GM18508 (cell line): ENCODE measurements around the gene SMCO3.
A peak's percentile ranks its signal among the peaks of the same experiment; 100 is the strongest.

Experiments
- ATAC-seq: cut with Tn5 transposase; IDR thresholded peaks from one replicate; pipeline ENCODE4 v1.9.1; 2021; ENCODE audit warnings: moderate number of reproducible peaks; ENCODE audit not compliant: insufficient read depth, unreplicated experiment

The SMCO3 gene

GRCh38 chr12:14833336-14833735, 19.4 kb upstream of the SMCO3 start:
- ATAC-seq: no peak

- no peak for ATAC-seq
Measured at GRCh38 chr12:14828892-14829291, 14.9 kb upstream of the SMCO3 start.

- no peak for ATAC-seq
Measured at GRCh38 chr12:14827043-14827442, 13.1 kb upstream of the SMCO3 start.

GRCh38 chr12:14826491-14826890, 12.5 kb upstream of the SMCO3 start:
- ATAC-seq: no peak

- ATAC-seq: no peak
Measured at GRCh38 chr12:14825256-14825655, 11.3 kb upstream of the SMCO3 start.

- ATAC-seq: no peak
Measured at GRCh38 chr12:14824012-14824634, 10.1 kb upstream of the SMCO3 start.

- no peak for ATAC-seq
Measured at GRCh38 chr12:14811486-14811885, 2.5 kb downstream of the SMCO3 start.

- ATAC-seq: no peak
Measured at GRCh38 chr12:14810953-14811483, 3.0 kb downstream of the SMCO3 start.

GRCh38 chr12:14810167-14810952, 3.6 kb downstream of the SMCO3 start:
- ATAC-seq: no peak

- peak; percentile 20 for ATAC-seq
Measured at GRCh38 chr12:14803830-14804160, 10.2 kb downstream of the SMCO3 start.

- ATAC-seq: peak; percentile 99
Measured at GRCh38 chr12:14803011-14803829, 10.8 kb downstream of the SMCO3 start, which contains the start of the genes C12orf60 and WBP11. TSS of gene C12orf60 (plus strand) at chr12:14803670. CDS start at chr12:14822936, 19,266 bp downstream. TSS of gene WBP11 (minus strand) at chr12:14803478. CDS start at chr12:14801383, 2,095 bp downstream.

GRCh38 chr12:14802721-14803010, 11.3 kb downstream of the SMCO3 start:
- no peak for ATAC-seq

GRCh38 chr12:14802247-14802646, 11.7 kb downstream of the SMCO3 start:
- ATAC-seq: no peak

- ATAC-seq: no peak
Measured at GRCh38 chr12:14795028-14795448, 18.9 kb downstream of the SMCO3 start.

- no peak for ATAC-seq
Measured at GRCh38 chr12:14785568-14785967, 28.4 kb downstream of the SMCO3 start.

- ATAC-seq: no peak
Measured at GRCh38 chr12:14784471-14784870, 29.5 kb downstream of the SMCO3 start.

- ATAC-seq: no peak
Measured at GRCh38 chr12:14782756-14783155, 31.2 kb downstream of the SMCO3 start.

GRCh38 chr12:14781563-14781962, 32.4 kb downstream of the SMCO3 start:
- no peak for ATAC-seq

- ATAC-seq: no peak
Measured at GRCh38 chr12:14780859-14781258, 33.1 kb downstream of the SMCO3 start.

- ATAC-seq: no peak
Measured at GRCh38 chr12:14779834-14780233, 34.1 kb downstream of the SMCO3 start.

GRCh38 chr12:14777271-14777670, 36.7 kb downstream of the SMCO3 start:
- no peak for ATAC-seq
